AG04449 (cell line): ENCODE data around the gene REEP3.

Source experiments
- CTCF ChIA-PET: fragments of 350-600 bp; formaldehyde crosslinking; extraction: SDS; loops from one replicate; lab custom pipeline; 2021; ENCODE audit warnings: antibody characterized with exemption; lab: Yijun Ruan, JAX
- POLR2A ChIA-PET: fragments of 400-600, 350-600 bp; formaldehyde crosslinking; extraction: SDS; loops from one replicate; lab custom pipeline; 2020; ENCODE audit warnings: antibody characterized with exemption, inconsistent platforms; lab: Yijun Ruan, JAX
- DNase-seq: peaks from one replicate; pipeline ENCODE4 v3.0.0-alpha.2; 2010; ENCODE audit warnings: low read depth, low spot score
- H3K4me3 ChIP-seq: 2 replicates; pipeline ENCODE4 v1.5.1; 2011; ENCODE audit warnings: low read depth, mild to moderate bottlenecking, control low read depth, low read length
- TF ChIP-seq, protein P1 (sequence below): IDR thresholded peaks from one replicate; pipeline ENCODE4 v1.5.1; 2011; ENCODE audit warnings: mild to moderate bottlenecking, moderate library complexity, low read length, control low read depth, inconsistent platforms; ENCODE audit not compliant: insufficient read depth; ENCODE audit errors: missing control alignments

Gene REEP3

DNA sequence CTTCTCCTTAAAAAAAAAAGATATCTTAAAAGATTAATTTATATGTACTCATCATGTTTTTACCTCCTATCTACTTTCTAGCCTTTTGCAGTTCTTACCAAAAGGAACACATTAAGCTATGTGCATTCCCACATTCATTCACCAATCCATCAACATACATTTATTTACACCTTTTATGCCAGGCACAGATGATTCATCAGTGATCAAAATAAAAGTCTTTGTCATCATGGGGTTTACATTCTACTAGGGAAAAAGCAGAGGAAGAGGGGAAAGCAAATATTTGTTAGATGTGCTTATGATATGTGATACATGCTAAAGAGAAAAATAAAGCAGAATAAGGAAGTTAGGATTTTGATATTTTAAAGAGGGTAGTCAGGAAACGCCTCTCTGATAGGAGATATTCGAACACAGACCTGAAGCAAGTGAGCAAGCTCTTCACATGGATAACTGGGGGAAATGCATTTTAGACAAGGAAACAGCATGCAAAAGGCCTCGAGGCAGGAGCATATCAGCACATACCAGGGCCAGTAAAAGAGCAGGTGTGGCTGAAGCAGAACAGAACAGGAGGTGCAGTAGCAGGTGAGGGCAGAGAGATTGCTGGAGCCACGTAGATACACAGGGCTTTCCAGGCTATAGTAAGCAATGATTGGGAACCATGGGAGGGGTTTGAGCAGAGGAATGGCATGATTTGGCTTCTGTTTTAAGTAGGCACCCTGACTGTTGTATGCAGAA is 67.4 kb downstream of the REEP3 start:
- ChIA-PET CTCF (interaction anchor here (1.0 to 1.4 kb wide), 2 partner anchors 16 to 131 kb away, joined by 3 read pairs; no protein-coding TSS in a partner anchor), POLR2A (no interaction called here)
- H3K4me3 ChIP-seq = no peak overlapping the region
- TF ChIP-seq, protein P1, sequence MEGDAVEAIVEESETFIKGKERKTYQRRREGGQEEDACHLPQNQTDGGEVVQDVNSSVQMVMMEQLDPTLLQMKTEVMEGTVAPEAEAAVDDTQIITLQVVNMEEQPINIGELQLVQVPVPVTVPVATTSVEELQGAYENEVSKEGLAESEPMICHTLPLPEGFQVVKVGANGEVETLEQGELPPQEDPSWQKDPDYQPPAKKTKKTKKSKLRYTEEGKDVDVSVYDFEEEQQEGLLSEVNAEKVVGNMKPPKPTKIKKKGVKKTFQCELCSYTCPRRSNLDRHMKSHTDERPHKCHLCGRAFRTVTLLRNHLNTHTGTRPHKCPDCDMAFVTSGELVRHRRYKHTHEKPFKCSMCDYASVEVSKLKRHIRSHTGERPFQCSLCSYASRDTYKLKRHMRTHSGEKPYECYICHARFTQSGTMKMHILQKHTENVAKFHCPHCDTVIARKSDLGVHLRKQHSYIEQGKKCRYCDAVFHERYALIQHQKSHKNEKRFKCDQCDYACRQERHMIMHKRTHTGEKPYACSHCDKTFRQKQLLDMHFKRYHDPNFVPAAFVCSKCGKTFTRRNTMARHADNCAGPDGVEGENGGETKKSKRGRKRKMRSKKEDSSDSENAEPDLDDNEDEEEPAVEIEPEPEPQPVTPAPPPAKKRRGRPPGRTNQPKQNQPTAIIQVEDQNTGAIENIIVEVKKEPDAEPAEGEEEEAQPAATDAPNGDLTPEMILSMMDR = no peak
- no peak for DNase-seq

DNA sequence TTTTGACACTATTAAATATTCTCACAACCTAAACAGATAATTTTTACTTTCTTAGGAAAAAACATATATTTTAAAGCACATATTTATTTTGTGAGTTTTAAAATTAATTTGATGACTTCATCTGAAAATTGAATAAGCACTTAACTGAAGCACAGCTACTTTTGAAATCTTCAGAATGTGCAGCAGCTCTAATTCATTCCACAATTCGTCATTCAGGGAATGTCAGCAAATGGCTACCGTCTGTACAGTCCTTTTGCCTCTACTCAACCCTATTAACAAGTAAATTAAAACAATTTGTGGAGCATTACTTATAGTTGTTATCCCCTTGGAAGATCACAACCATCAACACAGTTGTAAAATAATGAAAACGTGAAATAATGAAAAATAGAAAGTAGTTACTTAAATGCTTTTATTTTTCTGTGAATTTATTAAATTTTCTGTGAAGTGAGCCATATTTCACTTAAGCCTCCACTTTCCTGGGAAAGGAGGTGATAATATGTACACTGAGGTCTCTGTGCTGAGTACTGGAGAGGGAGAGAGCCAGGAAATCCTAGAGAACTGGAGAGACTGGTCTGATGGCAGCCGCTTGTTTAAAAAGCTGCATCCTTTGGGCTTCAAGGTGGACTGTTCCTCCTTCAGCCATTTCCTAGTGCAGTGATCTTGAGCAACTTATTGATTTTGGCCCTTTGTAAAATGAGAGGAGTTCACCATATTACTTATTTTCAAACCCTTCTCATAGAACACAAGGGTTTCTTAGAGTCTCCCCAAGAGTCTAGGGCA is 70.6 kb downstream of the REEP3 start:
- H3K4me3 ChIP-seq = no peak overlapping the region
- ChIA-PET CTCF (no interaction called here), POLR2A (no interaction called here)
- TF ChIP-seq, protein P1 = no peak
- DNase-seq = no peak

DNA sequence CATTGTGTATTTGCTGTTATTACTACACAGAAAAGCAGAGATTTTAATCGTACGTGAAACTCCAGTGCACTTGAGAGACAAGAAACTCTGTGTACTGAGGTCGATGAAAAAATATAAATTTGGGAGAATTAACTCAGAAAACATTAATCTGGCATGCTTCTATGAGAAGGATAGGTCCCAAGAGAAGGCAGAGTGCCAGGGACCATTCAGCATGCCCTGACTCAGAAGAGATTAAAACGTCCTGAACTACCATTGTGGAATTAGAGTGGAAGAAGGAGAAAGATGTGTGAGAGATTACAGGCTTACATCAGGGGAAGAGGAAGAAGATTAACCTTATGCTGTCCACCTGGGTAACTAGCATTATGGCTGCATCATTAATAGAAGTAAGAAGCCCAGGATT is 72.4 kb downstream of the REEP3 start:
- POLR2A ChIA-PET = no interaction called here
- no peak for DNase-seq
- TF ChIP-seq, protein P1 = no peak
- CTCF ChIA-PET = interaction anchor here (1.3 kb wide), 1 partner anchor 376 kb away, joined by 3 read pairs; no protein-coding TSS in a partner anchor
- no peak overlapping the region for H3K4me3 ChIP-seq

DNA sequence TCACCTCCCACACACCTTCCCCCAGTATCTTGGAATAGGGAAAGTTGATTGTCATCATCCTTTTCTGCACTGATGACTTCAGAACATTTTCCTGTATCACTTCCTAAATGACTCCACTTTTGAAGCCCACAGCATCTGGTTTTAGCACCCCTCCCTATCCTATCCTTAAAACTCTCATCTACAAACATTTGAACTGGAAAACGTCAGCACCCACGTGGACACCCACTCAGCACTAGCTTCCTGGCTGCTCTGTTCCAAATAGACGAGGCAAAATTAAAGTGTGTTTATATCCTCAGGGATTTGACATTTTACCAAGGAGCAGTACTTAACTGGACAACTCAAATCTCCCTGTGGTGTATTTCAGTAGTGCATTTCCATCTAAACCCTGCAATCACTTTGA is 73.9 kb downstream of the REEP3 start:
- POLR2A ChIA-PET = no interaction called here
- CTCF ChIA-PET = no interaction called here
- TF ChIP-seq, protein P1 = no peak
- no peak for DNase-seq
- no peak overlapping the region for H3K4me3 ChIP-seq

DNA sequence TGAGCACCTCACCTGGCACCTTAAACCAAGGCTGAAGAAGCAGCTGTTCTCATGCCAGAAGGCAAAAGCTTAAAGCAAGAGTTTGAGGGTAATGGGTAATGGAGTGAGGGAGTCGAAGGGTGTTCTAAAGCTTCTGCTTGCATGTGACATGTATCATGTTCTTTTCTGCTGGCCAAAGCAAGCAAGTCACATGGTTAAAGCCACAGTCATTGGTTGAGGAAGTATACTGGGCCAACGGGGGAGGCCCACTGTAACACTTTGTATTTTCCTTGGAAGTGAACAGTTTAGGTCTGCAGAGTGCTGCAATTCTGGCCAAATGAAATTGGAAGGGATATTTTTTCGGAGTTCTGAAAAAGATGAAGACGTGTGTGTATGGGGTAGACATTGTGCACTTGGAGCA is 75.7 kb downstream of the REEP3 start:
- TF ChIP-seq, protein P1 = no peak
- H3K4me3 ChIP-seq = no peak overlapping the region
- DNase-seq = no peak
- POLR2A ChIA-PET = no interaction called here
- CTCF ChIA-PET = interaction anchor here (1.3 kb wide), 1 partner anchor 10 kb away, joined by 4 read pairs; no protein-coding TSS in a partner anchor

DNA sequence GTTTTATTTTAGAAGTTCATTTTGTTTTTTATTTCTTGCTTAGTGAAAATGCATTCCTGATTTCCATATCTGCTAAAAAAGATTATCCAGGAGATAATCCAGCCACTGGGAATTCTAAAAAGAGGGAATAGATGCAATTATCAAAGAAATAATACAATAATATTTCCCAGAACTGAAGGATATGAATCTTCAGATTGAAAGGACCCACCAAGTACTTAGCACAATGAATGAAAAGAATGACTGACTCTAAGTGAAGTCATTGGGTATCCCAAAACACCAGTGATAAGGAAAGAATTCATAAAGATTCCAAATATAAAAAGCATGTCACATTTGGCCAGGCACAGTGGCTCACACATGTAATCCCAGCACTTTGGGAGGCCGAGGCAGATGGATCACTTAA is 79.3 kb downstream of the REEP3 start:
- POLR2A ChIA-PET = no interaction called here
- CTCF ChIA-PET = interaction anchor here (1.5 to 2.2 kb wide), 2 partner anchors 99 to 119 kb away, joined by 3 to 9 read pairs; no protein-coding TSS in a partner anchor
- no peak for DNase-seq
- TF ChIP-seq, protein P1 = no peak
- no peak overlapping the region for H3K4me3 ChIP-seq
